PC-9 (cell line): ENCODE data around the gene SULT1B1. TPM values are rescaled to one million over a fixed set of nuclear protein-coding genes. Genes with fewer than 3 reads are reported as not detected.

ENCODE experiments used
- BruUV-seq: library from RNA; stranded (reverse); fragments of 400-500 nt; replicated peaks from 2 replicates; lab custom pipeline; 2021; lab: Mats Ljungman, UMichigan
- CTCF ChIA-PET: fragments of 300-600 bp; sonication (Branson Sonifier 250); formaldehyde crosslinking; loops from one replicate; lab custom pipeline; 2022; ENCODE audit warnings: antibody characterized with exemption; lab: Charles Lee
- POLR2A ChIA-PET: fragments of 300-600 bp; sonication (Branson Sonifier 250); formaldehyde crosslinking; loops from one replicate; lab custom pipeline; 2022; ENCODE audit warnings: antibody characterized with exemption; ENCODE audit not compliant: unreplicated experiment; lab: Charles Lee
- DNase-seq, 2 experiments: peaks; one replicate each; pipeline versions ENCODE4 v3.0.0 to v3.0.0-alpha.2; 2015 to 2022; ENCODE audit warnings: mixed read lengths in 1 of 2
- H2AFZ ChIP-seq: fragments of 200-600 bp; sonication (generic); 2 replicates; pipeline ENCODE4 v1.8.1; 2017; ENCODE audit warnings: antibody characterized with exemption
- H3F3A ChIP-seq: fragments of 200-600 bp; sonication (generic); 2 replicates; pipeline ENCODE4 v1.8.1; 2017; ENCODE audit warnings: antibody characterized with exemption, mild to moderate bottlenecking, low read depth; ENCODE audit not compliant: insufficient read depth
- H3K27ac ChIP-seq: fragments of 200-600 bp; sonication (generic); 2 replicates; pipeline ENCODE4 v1.6.1; 2016; ENCODE audit warnings: mixed run types
- H3K27me3 ChIP-seq: fragments of 200-600 bp; sonication (generic); 2 replicates; pipeline ENCODE4 v1.6.1; 2016; ENCODE audit warnings: low read depth, mixed run types; ENCODE audit not compliant: insufficient read depth
- H3K36me3 ChIP-seq: fragments of 200-600 bp; sonication (generic); 2 replicates; pipeline ENCODE4 v1.6.1; 2016; ENCODE audit warnings: low read depth, mixed run types
- H3K4me1 ChIP-seq: fragments of 200-600 bp; sonication (generic); replicated peaks from 2 replicates; pipeline ENCODE4 v1.6.1; 2016; ENCODE audit warnings: mixed run types; ENCODE audit not compliant: insufficient read depth
- H3K4me2 ChIP-seq: fragments of 200-600 bp; sonication (generic); 2 replicates; pipeline ENCODE4 v1.6.1; 2017; ENCODE audit warnings: mixed run types
- H3K4me3 ChIP-seq: fragments of 200-600 bp; sonication (generic); 2 replicates; pipeline ENCODE4 v1.6.1; 2016; ENCODE audit warnings: mixed run types
- H3K79me2 ChIP-seq: fragments of 200-600 bp; sonication (generic); 2 replicates; pipeline ENCODE4 v1.6.1; 2017; ENCODE audit warnings: low read depth, mixed run types
- H3K9me2 ChIP-seq: fragments of 200-600 bp; sonication (generic); 2 replicates; pipeline ENCODE4 v1.8.1; 2017; ENCODE audit warnings: mild to moderate bottlenecking; ENCODE audit not compliant: insufficient read depth
- H3K9me3 ChIP-seq: fragments of 200-600 bp; sonication (generic); 2 replicates; pipeline ENCODE4 v1.8.1; 2016; ENCODE audit warnings: low read depth; ENCODE audit not compliant: insufficient read depth
- H4K20me1 ChIP-seq: fragments of 200-600 bp; sonication (generic); 2 replicates; pipeline ENCODE4 v1.8.1; 2017; ENCODE audit not compliant: insufficient read depth
- EZH2 ChIP-seq: fragments of 200-600 bp; sonication (generic); IDR thresholded peaks from 2 replicates; pipeline ENCODE4 v1.8.0; 2017; ENCODE audit warnings: antibody characterized with exemption, low read depth
- intact Hi-C: fragments of 100-400 bp; cut with micrococcal nuclease; formaldehyde crosslinking; loops from one replicate; pipeline ENCODE4 v1.10.0; 2022; ENCODE audit not compliant: unreplicated experiment
- total RNA-seq: library from RNA; stranded (reverse); gene quantifications from 2 replicates; pipeline ENCODE4 v1.2.3, GENCODE V29; 2021
- TF ChIP-seq, protein P1 (sequence below): fragments of 200-600 bp; sonication (generic); conservative IDR thresholded peaks from 2 replicates; pipeline ENCODE4 v1.6.1; 2017; ENCODE audit warnings: mixed run types, antibody characterized with exemption, mild to moderate bottlenecking, moderate library complexity

Gene SULT1B1
- total RNA-seq, 1 experiment from 2014 or later, result 0.24 TPM

DNA sequence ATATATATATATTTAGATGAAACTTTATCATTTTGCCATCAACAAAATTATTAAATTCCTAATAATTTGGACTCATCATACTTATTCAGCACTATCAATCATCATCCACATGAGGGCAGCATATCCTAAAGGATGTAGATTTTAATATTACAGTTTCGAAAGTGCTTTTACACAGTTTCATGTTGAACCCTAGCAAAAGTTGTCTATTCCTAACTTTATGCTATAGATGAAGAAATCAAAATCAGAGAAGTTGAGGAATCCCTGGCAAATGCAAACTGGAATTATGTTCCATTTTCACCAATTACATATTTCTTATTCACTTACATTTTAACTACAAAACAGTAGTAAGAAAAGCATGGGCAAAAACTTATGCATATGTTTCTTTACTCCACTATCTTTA, 70.8 kb downstream of the SULT1B1 start:
- Histone ChIP-seq H2AFZ (no peak overlapping the region), H3K36me3 (no peaks in the 10 kb centered on the region), H3K9me2 (no peaks in the 10 kb centered on the region), H4K20me1 (no peaks in the 10 kb centered on the region), H3K4me1 (no peaks in the 10 kb centered on the region), H3K79me2 (no peaks in the 10 kb centered on the region), H3K4me3 (no peak overlapping the region), H3K4me2 (no peak overlapping the region), H3K9me3 (no peaks in the 10 kb centered on the region), H3K27me3 (no peaks in the 10 kb centered on the region), H3K27ac (no peak overlapping the region), H3F3A (no peaks in the 10 kb centered on the region)
- ChIA-PET POLR2A (no interaction called here), CTCF (no interaction called here)
- no peak for DNase-seq
- intact Hi-C loops, result loop anchor here (2.0 to 10.0 kb wide), 3 partner anchors 133 to 581 kb away; no protein-coding TSS in a partner anchor
- TF ChIP-seq, protein P1, sequence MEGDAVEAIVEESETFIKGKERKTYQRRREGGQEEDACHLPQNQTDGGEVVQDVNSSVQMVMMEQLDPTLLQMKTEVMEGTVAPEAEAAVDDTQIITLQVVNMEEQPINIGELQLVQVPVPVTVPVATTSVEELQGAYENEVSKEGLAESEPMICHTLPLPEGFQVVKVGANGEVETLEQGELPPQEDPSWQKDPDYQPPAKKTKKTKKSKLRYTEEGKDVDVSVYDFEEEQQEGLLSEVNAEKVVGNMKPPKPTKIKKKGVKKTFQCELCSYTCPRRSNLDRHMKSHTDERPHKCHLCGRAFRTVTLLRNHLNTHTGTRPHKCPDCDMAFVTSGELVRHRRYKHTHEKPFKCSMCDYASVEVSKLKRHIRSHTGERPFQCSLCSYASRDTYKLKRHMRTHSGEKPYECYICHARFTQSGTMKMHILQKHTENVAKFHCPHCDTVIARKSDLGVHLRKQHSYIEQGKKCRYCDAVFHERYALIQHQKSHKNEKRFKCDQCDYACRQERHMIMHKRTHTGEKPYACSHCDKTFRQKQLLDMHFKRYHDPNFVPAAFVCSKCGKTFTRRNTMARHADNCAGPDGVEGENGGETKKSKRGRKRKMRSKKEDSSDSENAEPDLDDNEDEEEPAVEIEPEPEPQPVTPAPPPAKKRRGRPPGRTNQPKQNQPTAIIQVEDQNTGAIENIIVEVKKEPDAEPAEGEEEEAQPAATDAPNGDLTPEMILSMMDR, result peak; percentile 73
- TF ChIP-seq EZH2, result no peak
- no TSS peak for BruUV-seq

DNA sequence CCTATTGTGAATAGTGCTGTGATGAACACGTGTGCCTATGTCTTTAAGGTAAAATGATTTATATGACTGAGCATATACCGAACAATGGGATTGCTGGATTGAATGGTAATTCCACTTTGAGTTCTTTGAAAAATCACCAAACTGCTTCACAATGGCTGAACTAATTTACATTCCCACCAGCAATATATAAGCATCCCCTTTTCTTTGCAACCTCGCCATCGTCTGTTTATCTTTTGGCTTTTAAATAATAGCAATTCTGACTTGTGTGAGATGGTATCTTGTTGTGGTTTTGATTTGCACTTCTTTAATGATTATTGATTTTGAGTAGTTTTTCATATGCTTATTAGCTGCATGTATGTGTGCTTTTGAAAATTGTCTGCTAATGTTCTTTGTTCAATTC, 75.6 kb downstream of the SULT1B1 start:
- no peak for TF ChIP-seq EZH2
- TF ChIP-seq, protein P1, result no peak
- Histone ChIP-seq H3K9me2 (no peaks in the 10 kb centered on the region), H3K27me3 (no peaks in the 10 kb centered on the region), H3F3A (no peaks in the 10 kb centered on the region), H3K4me2 (no peak overlapping the region), H4K20me1 (no peaks in the 10 kb centered on the region), H3K36me3 (no peaks in the 10 kb centered on the region), H3K9me3 (no peaks in the 10 kb centered on the region), H3K79me2 (no peaks in the 10 kb centered on the region), H3K27ac (no peak overlapping the region), H3K4me3 (no peak overlapping the region), H3K4me1 (no peaks in the 10 kb centered on the region), H2AFZ (no peak overlapping the region)
- intact Hi-C loops, result loop anchor here (10.0 kb wide), 1 partner anchor 500 kb away; no protein-coding TSS in a partner anchor
- ChIA-PET CTCF (no interaction called here), POLR2A (no interaction called here)
- no peak for DNase-seq
- BruUV-seq, result no TSS peak

Other genes with a start within 250 kb of the SULT1B1 start
- not detected in 2 replicates for gene UGT2A2, start 121.0 kb downstream of the SULT1B1 start, total RNA-seq
- not detected in 2 replicates for gene UGT2A1, start 107.4 kb downstream of the SULT1B1 start, total RNA-seq
- gene SULT1E1, start 99.5 kb upstream of the SULT1B1 start, total RNA-seq, result not detected in 2 replicates
- gene CSN1S1, start 170.4 kb upstream of the SULT1B1 start, total RNA-seq, result not detected in 2 replicates
- not detected in 2 replicates for gene CSN2, start 205.1 kb upstream of the SULT1B1 start, total RNA-seq
- not detected in 2 replicates for gene STATH, start 235.3 kb upstream of the SULT1B1 start, total RNA-seq